Mesenteric fat pad (tissue), 1 donor: ENCODE results near the gene OBSL1. TPM values are rescaled to one million over a fixed set of nuclear protein-coding genes. Genes with fewer than 3 reads are reported as not detected.

ENCODE experiments used
- DNase-seq: peaks from one replicate; pipeline ENCODE4 v3.0.0-alpha.2; 2020; ENCODE audit warnings: low spot score
- total RNA-seq: library from RNA; stranded (reverse); fragmentation: NEBNext Ultra II Directional; extraction: Animal tissue kit (Norgen Biotek cat#: 25700); gene quantifications from one replicate; pipeline ENCODE4 v1.2.1, GENCODE V29; 2021
- donor health status: DM: yes; HTN: yes; CAD: no.

OBSL1 gene
- total RNA-seq, 1 donor from 2014 or later = 61.5 TPM

GRCh38 chr2:219567791-219568361 lies 3.5 kb downstream of the OBSL1 start:
- DNase-seq = no peak

- no peak for DNase-seq
Observed at GRCh38 chr2:219567131-219567530, 4.2 kb downstream of the OBSL1 start.

DNA sequence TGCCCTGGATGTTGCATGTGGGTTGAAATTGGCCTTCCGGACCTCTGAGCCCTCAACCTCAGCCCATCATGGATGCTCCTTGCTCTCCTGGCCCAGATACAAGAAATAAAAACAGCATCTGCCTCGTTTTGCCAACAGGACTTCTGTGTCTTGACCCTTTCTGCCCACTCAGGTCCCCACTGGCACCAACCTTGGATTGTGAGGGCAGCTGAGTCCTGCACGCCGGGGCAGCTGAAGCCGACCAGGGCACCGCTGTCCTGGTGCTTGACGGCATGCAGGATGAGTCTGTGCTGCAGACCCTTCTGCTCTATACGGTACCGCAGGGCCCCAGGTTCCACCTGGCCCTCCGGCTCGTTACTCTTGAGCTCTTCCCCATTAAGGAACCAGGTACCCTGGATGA lies 4.7 kb downstream of the OBSL1 start:
- no peak for DNase-seq

DNA sequence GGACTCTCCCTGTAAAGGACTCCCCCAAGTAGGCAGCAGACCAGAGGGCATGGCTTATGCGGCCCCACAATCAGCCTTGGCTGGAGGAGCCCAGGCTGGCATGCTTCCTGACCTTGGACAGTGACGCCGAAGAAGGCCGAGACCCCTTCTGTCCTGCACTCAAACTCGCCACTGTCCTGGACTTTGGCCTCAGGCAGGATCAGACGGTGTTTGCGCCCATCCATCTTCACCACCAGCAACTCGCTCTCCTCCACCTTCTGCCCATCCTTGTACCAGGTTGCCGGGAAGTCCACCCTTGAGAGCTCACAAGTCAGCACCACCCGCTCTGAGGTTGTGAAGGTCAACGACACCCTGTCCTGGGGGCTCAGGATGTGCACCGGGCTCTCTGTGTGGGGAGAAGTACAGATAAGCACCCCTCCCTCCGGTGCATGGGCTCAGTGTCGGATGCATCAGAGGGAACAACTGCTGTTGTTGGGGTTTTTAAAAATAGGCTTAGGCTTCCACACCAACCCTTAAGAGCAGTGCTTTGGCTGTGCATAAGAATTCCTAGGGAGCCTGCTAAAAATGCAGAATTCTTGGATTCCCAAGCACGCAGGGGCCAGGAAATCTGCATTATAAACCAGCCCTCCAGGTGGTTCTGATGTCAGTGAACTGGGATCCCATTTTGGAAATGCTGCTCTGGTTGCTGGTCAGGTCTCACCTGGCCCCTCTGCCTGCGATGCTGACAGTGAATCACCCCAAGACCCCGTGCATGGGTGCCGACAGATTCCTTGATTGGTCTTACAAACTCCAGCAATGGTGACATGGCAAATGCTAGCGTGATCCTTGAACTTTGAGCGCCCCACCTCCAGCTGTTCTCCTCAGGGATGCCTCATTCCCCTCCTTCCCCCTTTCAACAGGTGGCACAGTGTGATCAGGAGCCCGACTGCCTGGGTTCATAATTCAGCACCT lies 5.9 kb downstream of the OBSL1 start:
- no peak for DNase-seq

DNA sequence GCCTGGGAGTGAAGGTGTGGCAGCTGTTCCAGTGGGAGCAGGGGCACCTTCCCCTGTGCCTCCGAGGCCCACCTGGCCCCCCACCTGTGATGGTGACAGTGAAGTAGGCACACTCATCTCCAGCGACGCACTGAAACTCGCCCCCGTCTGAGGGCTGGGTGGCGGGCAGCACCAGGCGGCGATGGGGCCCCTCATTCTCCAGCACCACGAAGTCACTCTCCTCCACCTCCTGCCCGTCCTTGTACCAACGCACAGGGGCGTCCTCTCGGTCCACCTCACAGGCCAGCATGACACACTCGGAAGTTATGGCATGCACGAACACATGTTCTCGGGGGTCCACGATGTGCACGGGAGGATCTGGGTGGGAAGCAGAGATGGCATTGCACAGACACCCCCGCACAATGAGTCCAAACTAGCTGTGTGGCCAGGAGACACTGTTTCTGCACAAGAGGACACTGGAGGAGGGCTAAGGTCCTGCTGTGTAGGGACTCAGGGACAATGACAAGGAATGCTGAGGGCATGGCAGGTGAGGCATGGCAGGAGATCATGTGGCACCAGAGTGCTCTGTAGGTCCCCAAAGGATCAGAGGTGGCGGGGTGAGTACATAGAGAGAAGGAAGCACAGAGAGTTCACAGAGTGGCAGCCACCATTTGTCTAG lies 7.9 kb downstream of the OBSL1 start:
- DNase-seq = no peak

GRCh38 chr2:219562049-219563020 lies 9.0 kb downstream of the OBSL1 start:
- no peak for DNase-seq

- no peak for DNase-seq
Observed at GRCh38 chr2:219561179-219562048, 9.9 kb downstream of the OBSL1 start.

DNA sequence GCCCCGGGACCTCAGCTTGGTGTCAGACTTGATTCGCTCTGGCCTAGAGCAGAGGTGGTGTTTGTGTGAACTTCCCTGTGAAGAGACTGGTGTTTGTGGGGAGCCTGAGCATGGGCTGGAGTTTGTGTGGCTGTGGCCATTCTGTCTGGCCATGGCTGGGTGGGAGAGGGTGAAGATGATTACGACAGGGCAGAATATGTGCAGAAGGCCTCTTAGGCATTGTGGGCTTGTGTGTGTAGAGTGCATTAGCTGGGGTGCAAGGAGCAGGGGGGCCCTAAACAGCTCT lies 10.5 kb downstream of the OBSL1 start:
- no peak for DNase-seq

GRCh38 chr2:219560037-219560892 lies 11.1 kb downstream of the OBSL1 start:
- no peak for DNase-seq

DNA sequence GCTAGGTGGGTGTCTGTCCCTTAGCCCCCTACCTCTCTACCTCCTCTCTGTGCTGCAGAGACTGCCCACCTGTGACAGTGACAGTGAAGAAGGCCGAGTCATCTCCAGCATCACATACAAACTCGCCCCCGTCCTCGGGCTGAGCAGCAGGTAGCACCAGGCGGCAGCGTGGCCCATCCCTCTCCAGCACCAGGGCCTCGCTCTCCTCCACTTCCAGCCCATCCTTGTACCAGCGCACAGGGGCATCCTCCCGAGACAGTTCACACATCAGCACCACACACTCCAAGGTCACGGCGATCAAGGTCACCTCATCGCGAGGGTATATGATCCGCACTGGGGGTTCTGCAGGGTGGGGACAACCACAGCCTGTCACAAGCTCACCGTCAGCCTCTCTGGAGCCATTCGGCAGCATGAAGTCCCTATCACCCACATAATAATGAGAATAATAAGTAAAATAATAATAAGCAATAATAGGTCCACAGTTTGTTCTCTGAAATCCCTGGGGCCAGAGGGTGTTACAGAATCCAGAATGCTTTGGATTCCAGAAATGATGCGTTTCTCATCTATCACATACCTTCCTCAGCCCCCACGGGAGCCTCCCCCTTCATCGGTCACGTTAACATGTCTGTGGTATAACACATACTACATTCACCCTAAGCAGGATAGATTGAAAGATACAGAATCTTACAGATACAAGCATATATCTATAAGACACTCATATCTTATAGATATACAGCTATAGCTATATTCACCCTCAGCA lies 12.0 kb downstream of the OBSL1 start:
- DNase-seq = no peak

GRCh38 chr2:219557791-219558785 lies 13.3 kb downstream of the OBSL1 start:
- no peak for DNase-seq

DNA sequence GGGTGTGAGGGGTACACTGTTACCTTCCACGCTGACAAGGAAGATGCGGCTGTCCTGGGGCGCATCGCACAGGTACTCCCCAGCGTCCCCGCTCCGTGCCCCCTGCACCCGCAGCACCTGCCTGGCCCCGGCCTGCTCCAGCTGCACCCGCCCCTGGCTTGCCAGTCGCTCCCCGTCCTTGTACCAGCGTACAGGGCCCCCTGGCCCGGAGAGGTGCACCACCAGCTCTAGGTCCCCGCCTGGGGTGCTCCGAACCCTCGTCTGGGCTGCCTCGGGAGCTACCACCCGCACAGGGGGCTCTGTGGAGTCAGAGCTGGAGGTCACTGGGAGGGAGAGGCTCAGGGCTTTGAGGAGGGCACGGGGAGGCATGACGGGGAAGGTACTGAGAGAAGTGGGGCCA lies 14.0 kb downstream of the OBSL1 start:
- DNase-seq = no peak

- no peak for DNase-seq
Observed at GRCh38 chr2:219556413-219556812, 14.9 kb downstream of the OBSL1 start.

DNA sequence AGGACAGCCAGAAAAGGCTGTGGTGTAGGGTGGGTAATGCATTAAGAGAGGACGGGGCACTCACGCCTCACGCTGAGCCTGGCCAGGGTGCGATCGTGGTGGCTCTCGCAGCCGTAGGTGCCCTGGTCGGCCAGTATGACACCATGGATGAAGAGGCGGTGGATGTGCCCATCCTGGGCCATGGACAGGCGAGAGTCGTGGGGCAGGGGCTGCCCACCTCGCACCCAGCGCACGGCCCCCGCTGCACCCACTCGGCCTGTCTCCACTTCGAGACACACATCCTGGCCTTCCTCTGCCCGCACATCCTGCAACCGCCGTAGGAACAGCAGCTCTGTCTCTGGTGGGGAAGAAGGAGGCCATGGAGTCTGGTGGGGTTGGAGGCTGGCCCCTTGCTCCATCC lies 15.4 kb downstream of the OBSL1 start:
- no peak for DNase-seq

- no peak for DNase-seq
Observed at GRCh38 chr2:219554350-219554749, 17.0 kb downstream of the OBSL1 start.

- DNase-seq = no peak
Observed at GRCh38 chr2:219553463-219553963, 17.8 kb downstream of the OBSL1 start.

DNA sequence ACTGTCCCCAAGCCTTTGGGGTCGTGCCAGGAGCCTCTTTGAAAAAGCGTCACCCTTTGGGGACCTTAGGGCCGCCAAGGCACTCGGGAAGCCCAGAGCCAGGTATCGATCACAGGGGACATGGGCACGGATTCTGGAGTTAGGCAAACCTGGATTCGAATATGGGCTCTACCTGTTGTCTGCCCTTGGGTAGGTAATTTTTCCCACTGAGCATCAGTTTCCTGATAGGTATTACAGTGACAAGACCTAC lies 18.2 kb downstream of the OBSL1 start:
- no peak for DNase-seq
